SK-N-SH treated with all-trans-retinoic acid at 6 μM for 48 hours (cell line): ENCODE measurements around the gene GCLM.

ENCODE experiments used
- ATAC-seq: fragments of 200-7000 bp; cut with Tn5 transposase; 3 replicates; pipeline ENCODE4 v1.9.1; 2020; ENCODE audit warnings: mild to moderate bottlenecking, moderate library complexity
- BACH2 ChIP-seq: fragments of 250-450 bp; sonication (Bioruptor Pico); IDR thresholded peaks from 2 replicates; pipeline ENCODE4 v1.9.0; 2021; ENCODE audit warnings: mild to moderate bottlenecking, borderline replicate concordance
- CSDC2 ChIP-seq: fragments of 250-450 bp; sonication (Bioruptor Pico); IDR thresholded peaks from 2 replicates; pipeline ENCODE4 v1.5.0; 2020; ENCODE audit warnings: mild to moderate bottlenecking, moderate library complexity
- ESRRG ChIP-seq: fragments of 250-450 bp; sonication (Bioruptor Pico); IDR thresholded peaks from 2 replicates; pipeline ENCODE4 v1.6.1; 2021; ENCODE audit warnings: mild to moderate bottlenecking
- GLIS3 ChIP-seq: fragments of 250-450 bp; sonication (Bioruptor Pico); IDR thresholded peaks from 2 replicates; pipeline ENCODE4 v1.5.0; 2020; ENCODE audit warnings: mild to moderate bottlenecking, moderate library complexity
- ISL1 ChIP-seq: fragments of 250-450 bp; sonication (Bioruptor Pico); IDR thresholded peaks from 2 replicates; pipeline ENCODE4 v2.1.2; 2022; ENCODE audit warnings: mild to moderate bottlenecking, moderate library complexity
- OSR1 ChIP-seq: fragments of 250-450 bp; sonication (Bioruptor Pico); IDR thresholded peaks from 2 replicates; pipeline ENCODE4 v1.8.0; 2022; ENCODE audit warnings: moderate library complexity, mild to moderate bottlenecking, inconsistent platforms
- PPARA ChIP-seq: fragments of 250-450 bp; sonication (Bioruptor Pico); IDR thresholded peaks from 2 replicates; pipeline ENCODE4 v1.5.0; 2020; ENCODE audit warnings: mild to moderate bottlenecking, borderline replicate concordance
- RARB ChIP-seq: fragments of 250-450 bp; sonication (Bioruptor Pico); IDR thresholded peaks from 2 replicates; pipeline ENCODE4 v1.8.0; 2021; ENCODE audit warnings: mild to moderate bottlenecking, moderate library complexity
- SNAI2 ChIP-seq: fragments of 250-450 bp; sonication (Bioruptor Pico); IDR thresholded peaks from 2 replicates; pipeline ENCODE4 v1.5.0; 2020; ENCODE audit warnings: mild to moderate bottlenecking, moderate library complexity
- TCF4 ChIP-seq: fragments of 250-450 bp; sonication (Bioruptor Pico); IDR thresholded peaks from 2 replicates; pipeline ENCODE4 v1.8.0; 2021; ENCODE audit warnings: mild to moderate bottlenecking, moderate library complexity, borderline replicate concordance
- TOX ChIP-seq: fragments of 250-450 bp; sonication (Bioruptor Pico); IDR thresholded peaks from 2 replicates; pipeline ENCODE4 v1.8.0; 2021; ENCODE audit warnings: mild to moderate bottlenecking, moderate library complexity, borderline replicate concordance
- ZC3H10 ChIP-seq: fragments of 250-450 bp; sonication (Bioruptor Pico); IDR thresholded peaks from 2 replicates; pipeline ENCODE4 v1.5.1; 2021; ENCODE audit warnings: mild to moderate bottlenecking, moderate library complexity
- ZFP3 ChIP-seq: fragments of 250-450 bp; sonication (Bioruptor Pico); IDR thresholded peaks from 2 replicates; pipeline ENCODE4 v1.5.0; 2020; ENCODE audit warnings: mild to moderate bottlenecking, moderate library complexity
- ZFP30 ChIP-seq: fragments of 450-650 bp; formaldehyde crosslinking; IDR thresholded peaks from 2 replicates; pipeline ENCODE4 v1.5.0; 2022; ENCODE audit warnings: mild to moderate bottlenecking, moderate library complexity
- ZNF565 ChIP-seq: fragments of 450-650 bp; formaldehyde crosslinking; conservative IDR thresholded peaks from 2 replicates; pipeline ENCODE4 v1.5.0; 2020; ENCODE audit warnings: low read depth, mild to moderate bottlenecking, moderate library complexity
- ZNF70 ChIP-seq: fragments of 450-650 bp; formaldehyde crosslinking; IDR thresholded peaks from 2 replicates; pipeline ENCODE4 v1.5.0; 2020; ENCODE audit warnings: mild to moderate bottlenecking, moderate library complexity
- TF ChIP-seq, protein P1 (sequence below): fragments of 250-450 bp; sonication (Bioruptor Pico); IDR thresholded peaks from 2 replicates; pipeline ENCODE4 v1.5.0; 2020; ENCODE audit warnings: mild to moderate bottlenecking, moderate library complexity
- TF ChIP-seq, protein P2 (sequence below): fragments of 250-450 bp; sonication (Bioruptor Pico); IDR thresholded peaks from 2 replicates; pipeline ENCODE4 v1.8.0; 2021; ENCODE audit warnings: low read depth, mild to moderate bottlenecking, moderate library complexity, borderline replicate concordance
- TF ChIP-seq, protein P3 (sequence below): fragments of 250-450 bp; sonication (Bioruptor Pico); IDR thresholded peaks from 2 replicates; pipeline ENCODE4 v1.8.0; 2020; ENCODE audit warnings: mild to moderate bottlenecking, moderate library complexity, borderline replicate concordance
- TF ChIP-seq, protein P4 (sequence below): fragments of 250-450 bp; sonication (Bioruptor Pico); IDR thresholded peaks from 2 replicates; pipeline ENCODE4 v1.5.1; 2021; ENCODE audit warnings: mild to moderate bottlenecking, moderate library complexity
- TF ChIP-seq, protein P5 (sequence below): fragments of 250-450 bp; sonication (Bioruptor Pico); IDR thresholded peaks from 2 replicates; pipeline ENCODE4 v1.5.1; 2020; ENCODE audit warnings: low read depth, mild to moderate bottlenecking, moderate library complexity

Gene GCLM

DNA sequence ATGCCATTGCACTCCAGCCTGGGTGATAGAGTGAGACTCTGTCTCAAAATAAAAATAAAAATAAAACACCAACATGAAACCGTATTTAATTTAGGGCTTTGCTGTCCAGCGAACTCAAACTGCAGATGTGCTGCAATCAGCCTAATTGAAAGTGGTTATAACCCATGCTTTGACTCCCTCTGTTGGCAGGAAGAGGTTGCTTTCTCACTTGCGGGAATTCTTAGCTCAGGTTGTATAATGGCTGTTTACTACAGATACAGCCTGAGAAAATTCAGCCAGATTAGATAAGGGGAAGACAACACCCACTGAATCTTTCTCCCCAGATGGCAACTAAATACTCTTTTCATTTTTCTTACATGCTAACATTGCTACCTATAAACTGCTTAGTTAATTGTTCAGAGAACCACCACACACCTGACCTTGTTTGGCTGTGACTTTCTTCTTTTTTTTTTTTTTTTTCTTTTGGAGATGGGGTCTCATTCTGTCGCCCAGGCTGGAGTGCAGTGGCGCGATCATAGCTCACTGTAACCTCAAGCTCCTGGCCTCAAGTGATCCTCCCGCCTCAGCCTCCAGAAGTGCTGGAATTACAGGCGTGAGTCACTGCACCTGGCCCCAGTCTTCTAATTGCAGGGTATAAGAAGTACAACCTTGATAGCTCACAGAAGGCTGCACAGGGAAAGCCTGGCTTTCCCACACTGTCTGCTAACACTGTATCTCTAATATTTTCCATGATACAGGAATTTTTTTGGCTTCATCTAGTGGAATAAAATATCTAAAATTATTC lies 64.8 kb downstream of the GCLM start:
- ATAC-seq = peak; percentile 12; the same call in 1 of the 3 replicates
- TF ChIP-seq, protein P1, sequence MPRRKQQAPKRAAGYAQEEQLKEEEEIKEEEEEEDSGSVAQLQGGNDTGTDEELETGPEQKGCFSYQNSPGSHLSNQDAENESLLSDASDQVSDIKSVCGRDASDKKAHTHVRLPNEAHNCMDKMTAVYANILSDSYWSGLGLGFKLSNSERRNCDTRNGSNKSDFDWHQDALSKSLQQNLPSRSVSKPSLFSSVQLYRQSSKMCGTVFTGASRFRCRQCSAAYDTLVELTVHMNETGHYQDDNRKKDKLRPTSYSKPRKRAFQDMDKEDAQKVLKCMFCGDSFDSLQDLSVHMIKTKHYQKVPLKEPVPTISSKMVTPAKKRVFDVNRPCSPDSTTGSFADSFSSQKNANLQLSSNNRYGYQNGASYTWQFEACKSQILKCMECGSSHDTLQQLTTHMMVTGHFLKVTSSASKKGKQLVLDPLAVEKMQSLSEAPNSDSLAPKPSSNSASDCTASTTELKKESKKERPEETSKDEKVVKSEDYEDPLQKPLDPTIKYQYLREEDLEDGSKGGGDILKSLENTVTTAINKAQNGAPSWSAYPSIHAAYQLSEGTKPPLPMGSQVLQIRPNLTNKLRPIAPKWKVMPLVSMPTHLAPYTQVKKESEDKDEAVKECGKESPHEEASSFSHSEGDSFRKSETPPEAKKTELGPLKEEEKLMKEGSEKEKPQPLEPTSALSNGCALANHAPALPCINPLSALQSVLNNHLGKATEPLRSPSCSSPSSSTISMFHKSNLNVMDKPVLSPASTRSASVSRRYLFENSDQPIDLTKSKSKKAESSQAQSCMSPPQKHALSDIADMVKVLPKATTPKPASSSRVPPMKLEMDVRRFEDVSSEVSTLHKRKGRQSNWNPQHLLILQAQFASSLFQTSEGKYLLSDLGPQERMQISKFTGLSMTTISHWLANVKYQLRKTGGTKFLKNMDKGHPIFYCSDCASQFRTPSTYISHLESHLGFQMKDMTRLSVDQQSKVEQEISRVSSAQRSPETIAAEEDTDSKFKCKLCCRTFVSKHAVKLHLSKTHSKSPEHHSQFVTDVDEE (CRISPR knock-in tag) = no peak
- TF ChIP-seq, protein P2, sequence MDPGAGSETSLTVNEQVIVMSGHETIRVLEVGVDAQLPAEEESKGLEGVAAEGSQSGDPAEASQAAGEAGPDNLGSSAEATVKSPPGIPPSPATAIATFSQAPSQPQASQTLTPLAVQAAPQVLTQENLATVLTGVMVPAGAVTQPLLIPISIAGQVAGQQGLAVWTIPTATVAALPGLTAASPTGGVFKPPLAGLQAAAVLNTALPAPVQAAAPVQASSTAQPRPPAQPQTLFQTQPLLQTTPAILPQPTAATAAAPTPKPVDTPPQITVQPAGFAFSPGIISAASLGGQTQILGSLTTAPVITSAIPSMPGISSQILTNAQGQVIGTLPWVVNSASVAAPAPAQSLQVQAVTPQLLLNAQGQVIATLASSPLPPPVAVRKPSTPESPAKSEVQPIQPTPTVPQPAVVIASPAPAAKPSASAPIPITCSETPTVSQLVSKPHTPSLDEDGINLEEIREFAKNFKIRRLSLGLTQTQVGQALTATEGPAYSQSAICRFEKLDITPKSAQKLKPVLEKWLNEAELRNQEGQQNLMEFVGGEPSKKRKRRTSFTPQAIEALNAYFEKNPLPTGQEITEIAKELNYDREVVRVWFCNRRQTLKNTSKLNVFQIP (CRISPR knock-in tag) = no peak
- no peak for TF ChIP-seq ZFP3
- no peak for TF ChIP-seq ZFP30 (CRISPR knock-in tag)
- TF ChIP-seq BACH2 (CRISPR knock-in tag) = no peak
- TF ChIP-seq ISL1 (CRISPR knock-in tag) = no peak
- TF ChIP-seq, protein P3, sequence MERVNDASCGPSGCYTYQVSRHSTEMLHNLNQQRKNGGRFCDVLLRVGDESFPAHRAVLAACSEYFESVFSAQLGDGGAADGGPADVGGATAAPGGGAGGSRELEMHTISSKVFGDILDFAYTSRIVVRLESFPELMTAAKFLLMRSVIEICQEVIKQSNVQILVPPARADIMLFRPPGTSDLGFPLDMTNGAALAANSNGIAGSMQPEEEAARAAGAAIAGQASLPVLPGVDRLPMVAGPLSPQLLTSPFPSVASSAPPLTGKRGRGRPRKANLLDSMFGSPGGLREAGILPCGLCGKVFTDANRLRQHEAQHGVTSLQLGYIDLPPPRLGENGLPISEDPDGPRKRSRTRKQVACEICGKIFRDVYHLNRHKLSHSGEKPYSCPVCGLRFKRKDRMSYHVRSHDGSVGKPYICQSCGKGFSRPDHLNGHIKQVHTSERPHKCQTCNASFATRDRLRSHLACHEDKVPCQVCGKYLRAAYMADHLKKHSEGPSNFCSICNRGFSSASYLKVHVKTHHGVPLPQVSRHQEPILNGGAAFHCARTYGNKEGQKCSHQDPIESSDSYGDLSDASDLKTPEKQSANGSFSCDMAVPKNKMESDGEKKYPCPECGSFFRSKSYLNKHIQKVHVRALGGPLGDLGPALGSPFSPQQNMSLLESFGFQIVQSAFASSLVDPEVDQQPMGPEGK (CRISPR knock-in tag) = no peak
- no peak for TF ChIP-seq RARB (CRISPR knock-in tag)
- no peak for TF ChIP-seq CSDC2 (CRISPR knock-in tag)
- TF ChIP-seq OSR1 (CRISPR knock-in tag) = no peak
- no peak for TF ChIP-seq GLIS3 (CRISPR knock-in tag)
- TF ChIP-seq ZNF565 (CRISPR knock-in tag) = no peak
- no peak for TF ChIP-seq ZNF70
- no peak for TF ChIP-seq ZC3H10
- TF ChIP-seq, protein P4, sequence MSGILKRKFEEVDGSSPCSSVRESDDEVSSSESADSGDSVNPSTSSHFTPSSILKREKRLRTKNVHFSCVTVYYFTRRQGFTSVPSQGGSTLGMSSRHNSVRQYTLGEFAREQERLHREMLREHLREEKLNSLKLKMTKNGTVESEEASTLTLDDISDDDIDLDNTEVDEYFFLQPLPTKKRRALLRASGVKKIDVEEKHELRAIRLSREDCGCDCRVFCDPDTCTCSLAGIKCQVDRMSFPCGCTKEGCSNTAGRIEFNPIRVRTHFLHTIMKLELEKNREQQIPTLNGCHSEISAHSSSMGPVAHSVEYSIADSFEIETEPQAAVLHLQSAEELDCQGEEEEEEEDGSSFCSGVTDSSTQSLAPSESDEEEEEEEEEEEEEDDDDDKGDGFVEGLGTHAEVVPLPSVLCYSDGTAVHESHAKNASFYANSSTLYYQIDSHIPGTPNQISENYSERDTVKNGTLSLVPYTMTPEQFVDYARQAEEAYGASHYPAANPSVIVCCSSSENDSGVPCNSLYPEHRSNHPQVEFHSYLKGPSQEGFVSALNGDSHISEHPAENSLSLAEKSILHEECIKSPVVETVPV = no peak
- TF ChIP-seq PPARA (CRISPR knock-in tag) = no peak
- no peak for TF ChIP-seq SNAI2 (CRISPR knock-in tag)
- no peak for TF ChIP-seq TOX (CRISPR knock-in tag)
- TF ChIP-seq, protein P5, sequence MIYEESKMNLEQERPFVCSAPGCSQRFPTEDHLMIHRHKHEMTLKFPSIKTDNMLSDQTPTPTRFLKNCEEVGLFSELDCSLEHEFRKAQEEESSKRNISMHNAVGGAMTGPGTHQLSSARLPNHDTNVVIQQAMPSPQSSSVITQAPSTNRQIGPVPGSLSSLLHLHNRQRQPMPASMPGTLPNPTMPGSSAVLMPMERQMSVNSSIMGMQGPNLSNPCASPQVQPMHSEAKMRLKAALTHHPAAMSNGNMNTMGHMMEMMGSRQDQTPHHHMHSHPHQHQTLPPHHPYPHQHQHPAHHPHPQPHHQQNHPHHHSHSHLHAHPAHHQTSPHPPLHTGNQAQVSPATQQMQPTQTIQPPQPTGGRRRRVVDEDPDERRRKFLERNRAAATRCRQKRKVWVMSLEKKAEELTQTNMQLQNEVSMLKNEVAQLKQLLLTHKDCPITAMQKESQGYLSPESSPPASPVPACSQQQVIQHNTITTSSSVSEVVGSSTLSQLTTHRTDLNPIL (CRISPR knock-in tag) = no peak
- TF ChIP-seq ESRRG = no peak

DNA sequence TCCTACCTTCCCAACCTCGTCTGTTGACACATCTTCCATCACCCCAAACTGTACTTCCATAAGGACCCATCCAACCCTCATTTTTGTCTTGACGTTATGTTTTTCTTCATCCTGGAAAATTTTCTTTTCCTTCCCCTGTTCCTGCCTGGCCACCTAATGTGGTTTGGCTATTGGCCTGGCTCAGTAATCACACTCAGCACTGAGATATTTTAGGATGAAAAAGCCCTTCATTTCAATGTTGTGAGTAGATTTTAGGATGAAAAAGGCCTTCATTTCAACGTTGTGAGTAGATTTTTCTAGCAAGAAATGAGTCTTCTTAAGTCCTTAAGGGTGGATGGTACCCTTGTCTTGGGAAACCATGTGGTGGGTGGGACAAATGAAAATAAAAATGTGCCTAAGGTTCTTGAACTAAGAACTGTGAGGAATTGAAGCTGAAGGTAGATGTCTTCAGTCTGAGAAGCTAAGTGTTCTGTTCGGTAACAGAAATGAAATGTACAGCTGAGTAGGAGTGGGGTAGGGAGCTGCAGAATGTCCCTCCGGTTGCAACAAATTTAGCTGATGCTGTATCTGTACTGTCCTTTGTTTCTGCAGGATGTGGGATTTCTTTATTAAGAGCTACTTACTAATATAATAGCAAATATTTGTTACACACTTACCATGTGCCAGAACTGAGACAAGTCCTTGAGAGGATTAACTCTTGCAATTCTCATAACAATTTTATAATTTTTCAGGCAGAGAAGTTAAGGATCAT lies 66.3 kb downstream of the GCLM start:
- TF ChIP-seq, protein P3 (CRISPR knock-in tag) = no peak
- TF ChIP-seq PPARA (CRISPR knock-in tag) (no peak), BACH2 (CRISPR knock-in tag) (no peak), TCF4 (CRISPR knock-in tag) (no peak), ZC3H10 (no peak), SNAI2 (CRISPR knock-in tag) (no peak), RARB (CRISPR knock-in tag) (no peak), ZFP30 (CRISPR knock-in tag) (no peak), ZFP3 (no peak), ESRRG (no peak), CSDC2 (CRISPR knock-in tag) (no peak)
- TF ChIP-seq, protein P4 = no peak
- TF ChIP-seq, protein P1 (CRISPR knock-in tag) = no peak
- TF ChIP-seq, all 23 proteins: peak for 0
- ATAC-seq = no peak
